Right renal pelvis (tissue), 4 donors: ENCODE results near the gene KCNN1. TPM values are rescaled to one million over a fixed set of nuclear protein-coding genes. Genes with fewer than 3 reads are reported as not detected.

ENCODE experiments used
- DNase-seq, 4 donors: peaks; one replicate each; pipeline ENCODE4 v3.0.0-alpha.2; 2013; ENCODE audit warnings: low read depth in 4 of 4, low spot score in 3 of 4, missing footprints in 1 of 4
- polyA plus RNA-seq, 4 donors: library from polyadenylated mRNA; unstranded; fragments of 120-200 nt; gene quantifications; one replicate each; pipeline ENCODE4 v1.2.1, GENCODE V29; 2013; ENCODE audit not compliant: insufficient read length in 4 of 4

The KCNN1 gene
- polyA plus RNA-seq, 4 donors = 4.4 to 7.3 (median 4.9) TPM

DNA sequence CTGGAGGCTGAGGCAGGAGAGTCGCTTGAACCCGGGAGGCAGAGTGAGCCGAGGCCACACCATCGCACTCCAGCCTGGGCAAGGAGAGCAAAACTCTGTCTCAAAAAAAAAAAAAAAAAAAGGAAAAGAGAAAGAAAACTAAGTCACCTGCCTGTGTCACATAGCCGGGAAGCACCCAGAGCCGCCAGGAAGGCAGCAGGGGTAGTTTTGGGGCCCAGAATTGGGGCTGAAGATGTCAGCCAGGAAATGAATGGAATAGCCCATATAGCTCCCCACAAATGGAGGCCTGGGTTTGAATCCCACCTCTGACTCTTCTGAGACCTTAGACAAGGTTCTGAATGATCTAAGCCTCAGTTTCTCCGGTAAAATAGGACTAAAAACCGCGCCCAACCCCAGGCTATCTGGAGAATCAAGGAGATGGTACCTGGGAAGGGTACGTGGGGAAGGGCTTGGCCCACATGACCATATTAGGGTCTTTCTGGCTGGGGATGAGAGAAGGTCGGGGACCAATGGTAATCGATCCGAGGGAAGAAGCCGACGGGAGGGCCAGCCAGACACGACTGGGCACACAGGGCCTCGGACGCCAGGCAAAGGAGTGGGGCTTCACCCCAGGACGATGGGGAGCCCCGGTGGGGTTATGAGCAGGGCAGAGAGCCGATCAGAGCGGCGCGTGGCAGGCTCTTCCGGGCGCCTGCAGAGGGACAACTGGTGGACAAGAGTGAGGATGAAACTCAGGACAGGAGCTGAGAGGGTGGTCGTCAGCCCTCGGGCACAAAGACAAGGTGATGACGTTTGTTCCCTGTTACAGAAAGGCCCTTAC lies 19.7 kb upstream of the KCNN1 start:
- no peak for DNase-seq

DNA sequence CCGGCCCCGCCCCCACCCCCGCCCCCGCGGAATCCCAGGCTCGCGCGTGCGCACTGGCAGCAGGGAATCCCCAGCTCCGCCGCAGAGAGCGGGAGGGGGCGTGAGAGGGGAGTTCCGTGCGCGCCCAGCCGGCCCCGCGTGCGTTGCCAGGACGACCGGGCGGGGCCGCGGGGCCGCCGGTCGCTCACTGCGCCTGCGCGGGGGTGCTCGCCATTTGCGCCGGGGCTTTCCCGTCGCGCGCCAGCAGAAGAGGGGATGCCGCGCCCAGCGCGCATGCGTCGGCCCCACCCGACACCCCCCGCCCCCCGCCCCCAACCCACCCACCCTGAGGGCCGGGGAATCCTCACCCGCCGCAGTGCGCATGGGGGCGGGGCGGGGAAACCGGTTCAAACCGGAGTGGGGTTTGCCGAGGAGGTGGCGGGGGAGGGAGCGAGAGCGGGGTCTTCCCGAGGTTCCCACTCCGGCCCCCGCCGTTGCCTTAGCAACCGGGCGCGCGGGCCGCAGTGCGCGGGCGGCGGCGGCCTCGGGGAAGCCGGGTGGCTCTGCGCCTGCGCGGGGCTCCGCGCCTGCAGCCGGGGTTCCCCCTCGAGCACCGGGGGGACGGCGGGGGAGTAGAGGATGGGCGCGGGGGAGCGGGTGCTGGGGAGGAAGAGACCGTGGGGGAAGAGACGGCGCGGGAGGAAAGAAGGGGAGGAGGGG lies 18.9 kb upstream of the KCNN1 start:
- peak; percentile 90 to 93 (median 92) for DNase-seq

DNA sequence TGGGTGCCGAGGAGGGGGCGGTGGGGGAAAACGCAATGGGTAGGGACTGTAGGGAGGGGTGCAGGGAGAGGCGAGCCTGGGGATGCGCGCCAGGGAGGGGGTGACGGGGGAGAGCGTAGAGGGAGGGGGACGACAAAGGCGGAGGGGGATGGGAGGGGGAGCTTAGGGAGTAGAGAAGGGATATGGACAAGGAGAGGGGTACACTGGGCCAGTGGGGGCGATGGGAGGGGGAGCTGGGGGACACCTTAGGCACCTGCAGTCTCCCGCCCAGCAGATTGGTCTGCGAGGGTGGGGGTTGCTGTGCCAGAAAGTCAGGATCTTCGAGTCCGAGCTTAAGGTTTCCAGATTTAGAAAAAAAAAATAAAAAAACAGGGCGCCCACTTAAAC lies 18.4 kb upstream of the KCNN1 start:
- no peak for DNase-seq

DNA sequence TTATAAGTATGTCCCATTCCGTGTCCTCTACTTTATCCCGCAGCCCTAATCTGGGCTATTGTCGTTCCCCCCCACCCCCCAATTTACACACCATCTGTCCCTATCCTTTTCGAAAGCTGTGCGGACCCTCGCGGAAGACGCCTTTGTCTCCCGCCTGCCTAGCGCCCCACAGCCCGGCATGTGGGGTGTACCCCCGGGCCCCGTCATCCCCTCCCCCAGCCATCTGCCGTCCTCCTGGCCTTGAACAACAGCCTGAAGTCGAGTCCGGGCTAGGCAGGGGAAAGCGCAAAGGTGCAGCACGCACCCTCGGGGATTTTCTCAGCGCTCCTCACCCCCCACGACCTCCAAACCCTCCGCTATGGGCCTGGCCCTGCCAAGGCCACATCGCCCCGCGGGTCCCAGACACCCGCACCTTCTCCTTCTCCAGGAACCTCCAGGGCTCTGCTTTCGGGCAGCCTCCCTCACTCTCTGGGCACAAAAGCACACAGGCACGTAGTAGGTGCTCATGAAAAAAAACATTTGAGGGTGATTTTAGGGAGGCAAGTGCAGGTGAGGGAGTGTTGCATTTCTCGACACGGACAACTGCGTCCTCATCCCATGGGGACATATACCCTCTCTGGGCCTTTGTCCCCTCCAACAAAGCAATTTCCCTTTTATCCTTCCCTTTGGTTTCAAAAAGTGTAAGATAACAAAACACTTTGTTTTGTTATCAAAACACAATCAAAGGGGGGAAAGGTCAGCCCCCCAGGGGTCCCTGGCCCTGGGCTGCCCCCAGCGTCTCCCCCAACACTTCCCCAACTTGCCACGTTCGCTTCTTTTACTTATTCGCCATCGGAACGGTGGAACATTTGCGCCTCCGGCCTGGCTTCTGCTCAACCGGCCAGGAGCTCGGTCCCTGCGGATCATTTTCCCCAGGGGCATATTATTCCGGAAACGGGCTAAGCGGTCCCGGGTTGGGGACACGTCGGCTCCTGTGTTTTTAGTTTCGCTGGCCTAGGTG lies 17.7 kb upstream of the KCNN1 start:
- no peak for DNase-seq

DNA sequence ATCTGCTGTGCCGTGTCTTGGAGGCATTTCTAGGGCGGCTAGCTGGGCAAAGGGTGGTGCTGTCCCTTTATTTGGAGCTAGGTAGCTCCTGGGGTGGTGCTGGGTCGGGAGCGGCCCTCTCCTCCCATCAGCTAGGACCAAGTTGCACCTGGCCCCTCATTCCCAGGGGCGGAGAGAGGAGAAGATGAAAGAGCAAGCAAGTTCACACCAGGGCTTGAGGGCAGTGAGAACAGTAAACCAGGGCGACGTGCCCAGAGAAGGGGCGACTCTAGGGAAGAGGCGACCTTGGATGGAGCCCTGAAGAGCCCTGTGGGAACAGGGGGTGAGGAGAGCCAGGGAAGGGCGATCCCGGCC lies 17.0 kb upstream of the KCNN1 start:
- no peak for DNase-seq

DNA sequence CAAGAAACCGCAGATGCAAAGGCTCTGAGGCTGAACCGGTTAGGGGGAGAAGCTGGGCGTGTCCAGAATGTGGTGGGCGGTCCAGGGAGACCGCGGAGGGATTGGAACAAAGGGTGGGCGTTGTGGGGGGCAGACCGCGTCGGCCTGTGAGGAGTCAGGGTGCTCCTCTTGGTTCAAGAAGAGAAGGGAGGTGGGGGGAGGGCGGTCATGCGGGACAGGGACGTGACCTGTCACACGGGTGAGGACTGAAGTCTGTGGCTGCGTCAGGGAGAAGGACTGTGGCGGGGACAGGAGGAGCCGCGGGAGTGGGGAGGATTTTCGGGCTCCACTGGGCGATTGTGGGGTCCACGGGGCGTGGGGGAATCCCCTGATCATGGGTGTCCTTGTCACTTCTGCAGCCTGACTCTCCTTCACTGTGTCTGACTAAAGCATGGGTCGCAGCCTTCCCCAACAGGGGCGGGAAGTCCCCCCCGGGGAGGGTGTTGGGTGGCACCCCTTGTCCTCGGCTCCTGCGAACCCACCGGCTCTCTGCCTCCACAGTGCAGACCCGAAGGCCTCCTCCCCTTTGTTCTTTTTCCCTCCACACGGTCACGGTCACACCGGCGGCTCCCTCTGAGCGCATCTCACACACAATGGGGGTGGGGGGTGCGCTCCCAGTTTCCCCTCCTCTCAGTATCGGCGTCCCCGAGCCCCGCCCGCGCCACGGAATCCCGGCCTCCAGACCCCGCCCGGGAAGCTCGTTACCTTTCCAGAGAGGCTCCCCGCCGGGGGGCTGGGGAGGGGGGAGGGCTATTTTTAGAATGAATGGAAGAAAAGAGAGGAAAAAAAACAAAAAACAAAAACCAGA lies 16.4 kb upstream of the KCNN1 start:
- DNase-seq = no peak

DNA sequence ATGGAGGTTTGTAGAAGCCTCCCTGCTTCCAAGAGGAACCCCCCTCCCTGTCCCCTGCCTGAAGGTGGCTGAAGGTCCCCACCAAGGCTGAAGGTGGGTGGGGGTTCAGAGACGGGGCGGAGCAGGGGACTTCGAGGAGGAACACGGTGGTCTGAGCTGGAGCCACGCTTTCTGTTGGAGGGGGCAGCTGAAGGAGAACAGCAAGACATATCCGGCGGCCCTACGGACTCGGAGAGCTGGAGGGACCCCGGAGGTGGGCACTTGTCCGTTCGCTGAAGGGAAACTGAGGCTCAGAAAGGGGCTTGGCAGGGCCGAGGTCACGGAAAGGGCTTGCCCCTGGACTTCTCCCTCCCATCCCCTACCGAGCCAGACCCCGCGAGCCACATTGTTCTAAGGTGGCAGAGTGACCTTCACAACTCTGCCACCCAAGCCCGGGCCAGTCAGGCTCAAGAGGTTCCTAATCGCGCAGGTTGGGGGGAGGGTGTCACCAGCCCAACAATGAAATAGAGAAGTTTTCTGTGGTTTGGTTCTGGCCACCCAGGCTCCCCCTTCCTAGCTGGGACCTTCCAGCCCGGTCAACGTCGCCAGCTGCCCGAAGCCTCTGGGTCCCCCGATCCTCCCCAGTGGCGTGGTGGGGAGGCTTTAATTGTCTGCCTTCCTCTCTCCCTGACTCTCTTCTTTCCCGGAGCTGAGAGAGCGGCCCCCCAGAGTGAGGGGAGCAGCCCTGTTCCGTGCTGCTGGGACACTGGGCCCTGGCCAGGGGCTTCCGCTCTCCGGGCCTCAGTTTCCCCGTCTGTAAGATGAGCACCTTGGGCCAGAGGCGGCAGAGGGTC lies 15.5 kb upstream of the KCNN1 start:
- DNase-seq = no peak

DNA sequence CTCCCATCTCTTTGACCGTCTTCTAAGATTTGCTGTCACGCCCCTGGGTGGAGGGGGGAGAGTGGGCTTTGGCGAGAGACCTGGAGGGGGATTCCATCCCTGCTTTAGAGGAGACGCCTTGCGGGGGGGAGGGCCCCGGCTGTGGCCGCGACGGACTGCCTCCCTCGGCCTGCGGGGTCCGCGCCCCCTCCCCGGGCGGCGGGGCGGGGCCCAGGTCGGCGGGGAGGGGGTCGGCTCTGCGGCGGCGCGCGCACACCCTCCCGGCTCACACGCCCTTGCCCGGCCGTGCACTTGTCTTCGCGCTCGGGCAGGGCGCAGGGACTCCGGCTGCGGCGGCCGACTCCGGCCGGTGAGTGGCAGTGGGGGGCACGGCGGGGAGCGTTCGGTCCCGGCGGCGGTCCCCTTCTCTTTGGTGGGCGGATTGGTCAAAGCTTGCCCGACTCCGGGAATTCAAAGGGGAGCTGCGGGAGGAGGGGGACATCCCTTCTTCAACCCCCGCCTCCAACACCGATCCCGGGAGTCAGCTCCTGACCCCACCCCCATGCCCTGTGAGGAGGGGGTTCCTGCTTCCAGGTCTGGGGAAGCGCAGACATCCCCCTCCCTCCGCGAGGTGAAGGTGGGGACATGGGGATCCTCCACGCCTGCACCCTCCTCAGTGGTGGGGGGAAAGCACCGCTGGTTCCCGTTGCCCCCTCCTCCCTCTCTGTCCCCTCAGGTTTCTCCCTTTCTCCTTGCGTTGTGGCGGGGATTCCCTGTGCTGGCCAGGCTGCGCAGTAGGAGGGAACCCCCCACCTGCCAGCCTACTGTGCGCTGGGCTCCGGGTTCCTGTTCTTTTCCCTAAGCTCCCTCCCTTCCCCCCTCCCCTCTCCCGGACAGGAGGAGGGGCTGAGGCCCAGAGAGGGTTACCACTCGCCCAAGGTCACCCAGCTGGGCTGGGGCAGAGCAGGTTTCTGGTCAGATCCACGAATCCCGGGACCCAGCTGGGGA lies 14.6 kb upstream of the KCNN1 start:
- no peak for DNase-seq

DNA sequence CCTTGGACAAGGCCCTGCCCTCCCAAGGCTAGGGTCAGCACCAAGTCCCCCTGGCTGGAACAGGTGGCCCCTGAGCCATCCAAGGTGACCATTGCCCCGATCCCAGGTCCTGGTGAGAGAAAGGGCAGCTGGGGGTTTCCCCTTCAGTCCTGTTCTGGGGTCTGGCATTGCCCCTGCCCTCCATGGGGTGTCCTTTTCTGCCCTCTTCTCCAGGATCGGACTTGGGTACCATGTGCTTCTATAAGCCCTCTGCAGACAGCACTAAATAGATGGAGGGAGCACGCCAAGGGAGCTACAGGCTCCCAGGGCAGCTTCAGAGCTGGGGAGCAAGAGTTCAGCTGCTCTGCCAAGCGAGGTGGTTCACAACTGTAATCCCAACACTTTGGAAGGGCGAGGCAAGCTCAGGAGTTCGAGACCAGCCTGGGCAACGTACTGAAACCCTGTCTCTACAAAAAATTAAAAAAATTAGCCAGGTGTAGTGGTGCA lies 13.5 kb upstream of the KCNN1 start:
- no peak for DNase-seq

DNA sequence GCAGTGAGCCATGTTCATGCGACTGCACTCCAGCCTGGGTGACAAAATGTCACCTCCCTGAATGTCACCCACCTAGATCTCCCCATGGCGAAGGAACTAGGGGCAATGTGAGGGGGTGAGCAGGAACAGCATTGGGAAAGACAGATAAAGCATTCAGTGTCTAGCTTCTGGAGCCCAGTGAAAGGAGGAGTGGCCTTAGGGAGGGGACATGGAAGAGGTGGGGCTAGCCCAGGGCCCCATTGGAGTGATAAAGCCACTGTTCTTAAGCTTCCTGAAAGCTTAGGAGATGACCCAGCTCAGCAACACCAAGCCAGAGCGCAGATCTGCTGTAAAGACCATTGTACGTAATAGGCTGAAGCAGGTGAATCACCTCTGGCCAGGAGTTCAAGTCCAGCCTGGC lies 13.0 kb upstream of the KCNN1 start:
- DNase-seq = no peak

DNA sequence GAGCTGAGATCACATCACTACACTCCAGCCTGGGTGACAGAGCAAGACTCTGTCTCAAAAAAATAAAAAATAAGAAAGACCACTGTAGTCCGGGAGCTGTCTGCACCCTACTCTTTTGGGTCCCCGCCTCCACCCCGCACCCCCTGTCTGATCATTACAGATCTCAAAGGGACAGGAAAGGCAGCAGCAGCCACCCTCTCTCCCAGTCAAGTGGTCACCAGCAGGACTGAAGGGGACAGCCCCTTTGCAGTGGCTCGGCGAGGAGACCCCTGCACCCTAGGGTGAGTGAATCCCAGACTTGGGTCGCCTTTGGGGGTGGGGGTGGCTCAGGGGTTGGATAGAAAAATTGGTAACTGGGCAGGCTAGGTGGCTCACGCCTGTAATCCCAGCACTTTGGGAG lies 12.5 kb upstream of the KCNN1 start:
- no peak for DNase-seq

DNA sequence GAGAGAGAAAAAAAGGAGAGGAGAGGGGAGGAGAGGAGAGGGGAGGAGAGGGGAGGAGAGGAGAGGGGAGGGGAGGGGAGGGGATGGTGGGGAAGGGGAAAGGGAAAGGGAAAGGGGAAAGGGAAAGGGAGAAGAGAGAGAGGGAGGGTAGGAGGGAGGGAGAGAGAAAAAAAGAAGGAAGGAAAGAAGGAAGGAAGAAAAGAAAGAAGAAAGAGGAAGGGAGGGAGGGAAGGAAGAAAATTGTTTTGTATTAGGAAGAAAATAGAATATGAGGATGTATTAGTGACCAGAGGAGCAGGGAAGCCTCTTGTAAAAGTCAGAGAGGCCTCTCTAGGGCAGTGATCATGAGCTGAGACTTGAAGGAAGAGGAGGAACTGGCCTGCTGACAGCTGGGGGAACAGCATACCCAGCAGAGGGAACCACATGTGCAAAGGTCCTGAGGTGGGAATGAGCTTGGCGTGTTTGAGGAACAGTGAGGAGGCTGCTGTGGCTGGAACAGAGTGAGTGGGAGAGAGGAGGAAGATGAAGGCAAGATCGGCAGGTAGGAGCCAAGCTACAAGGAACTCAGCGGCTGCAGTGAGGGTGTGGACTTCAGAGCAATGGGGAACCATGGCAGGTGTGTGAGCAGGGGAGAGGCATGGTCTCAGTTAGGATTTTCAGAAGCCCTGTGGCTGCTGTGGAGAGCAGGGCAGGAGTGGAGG lies 9.6 kb upstream of the KCNN1 start:
- DNase-seq = no peak

DNA sequence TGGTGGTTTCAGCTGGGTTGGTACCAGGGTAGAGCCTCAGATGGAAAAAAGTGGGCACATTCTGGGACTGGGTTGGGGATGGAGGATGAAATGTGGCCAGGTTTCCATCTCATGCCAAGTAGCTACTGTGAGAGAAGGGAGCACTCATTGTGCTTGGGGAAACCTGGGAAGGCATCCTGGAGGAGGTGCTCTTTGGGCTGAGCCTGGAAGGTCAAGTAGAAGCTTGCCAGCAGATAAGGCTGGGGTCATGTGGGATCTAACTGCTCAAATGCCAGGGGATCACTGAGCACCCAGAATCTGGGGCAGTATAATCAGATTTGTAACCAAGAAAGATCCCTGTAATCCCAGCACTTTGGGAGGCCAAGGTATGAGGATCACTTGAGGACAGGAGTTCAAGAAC lies 9.0 kb upstream of the KCNN1 start:
- DNase-seq = no peak

DNA sequence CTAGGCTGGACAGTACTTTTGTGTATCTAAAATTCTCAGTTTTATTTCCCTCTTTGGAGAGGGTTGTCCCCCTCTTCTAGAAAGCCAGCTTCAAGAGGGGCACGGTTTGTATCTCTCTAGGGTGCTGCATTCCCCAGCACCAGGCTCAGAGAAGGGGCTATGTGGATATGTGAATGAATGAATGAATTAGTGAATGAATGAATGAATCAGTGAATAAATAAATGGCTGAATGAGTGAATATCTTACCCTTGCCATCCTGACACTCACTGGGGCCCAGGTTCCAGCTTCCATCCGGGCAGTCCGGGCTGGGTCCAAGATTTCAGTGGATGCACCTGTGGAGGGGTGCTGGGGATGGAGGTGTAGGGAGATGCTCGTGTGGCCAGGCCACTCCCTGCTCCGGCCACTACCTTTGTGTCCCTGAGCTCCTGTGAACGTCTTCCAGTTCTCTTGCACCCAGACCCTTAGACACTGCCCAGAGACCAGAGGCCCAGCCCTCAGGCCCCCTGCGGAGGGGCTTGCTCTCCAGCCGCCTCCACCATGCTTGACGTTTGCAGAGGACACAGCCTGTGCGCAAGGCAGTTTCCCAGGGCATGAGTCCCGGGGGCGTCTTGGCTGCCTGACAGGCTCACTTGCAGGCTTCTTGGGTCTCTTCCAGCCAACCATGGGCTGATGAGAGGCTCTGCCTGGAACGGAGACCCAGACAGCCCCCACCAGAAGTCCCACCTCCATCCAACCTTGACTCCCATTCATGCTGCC lies 2.8 kb upstream of the KCNN1 start:
- DNase-seq = no peak

DNA sequence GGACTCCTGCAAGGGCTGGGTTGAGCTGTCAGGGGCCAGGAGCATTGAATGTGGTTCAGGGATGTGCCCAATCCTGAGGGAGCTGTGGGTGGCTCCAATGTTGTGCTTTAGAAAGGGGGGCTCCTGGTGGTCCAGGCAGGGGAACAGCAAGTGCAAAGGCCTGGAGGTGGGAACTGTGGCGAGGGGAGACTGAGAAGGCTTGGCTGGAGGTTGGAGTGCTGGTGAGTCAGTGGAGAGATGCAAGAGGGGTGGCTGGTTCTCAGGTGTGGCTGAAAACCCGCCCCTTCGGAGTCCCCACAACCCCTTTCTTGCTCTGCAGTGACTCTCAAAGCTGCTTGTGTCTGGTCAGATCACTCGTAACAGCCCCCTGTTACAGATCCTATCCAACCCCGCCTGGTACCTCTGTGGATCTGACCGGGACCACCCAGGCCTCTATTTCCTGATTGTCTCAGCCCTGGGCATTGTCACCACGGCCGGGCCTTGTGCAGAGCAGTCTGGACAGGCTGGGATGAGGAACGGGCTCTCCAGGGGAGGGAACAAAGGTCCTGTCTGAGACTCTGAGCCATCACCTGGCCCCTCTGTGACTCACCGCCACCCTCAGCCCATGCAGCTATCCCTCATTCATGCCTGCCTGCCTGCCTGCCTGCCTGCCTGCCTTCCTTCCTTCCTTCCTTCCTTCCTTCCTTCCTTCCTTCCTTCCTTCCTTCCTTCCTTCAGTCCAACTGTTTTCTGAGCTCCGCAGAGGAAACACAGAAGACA lies 1.4 kb upstream of the KCNN1 start:
- DNase-seq = no peak

DNA sequence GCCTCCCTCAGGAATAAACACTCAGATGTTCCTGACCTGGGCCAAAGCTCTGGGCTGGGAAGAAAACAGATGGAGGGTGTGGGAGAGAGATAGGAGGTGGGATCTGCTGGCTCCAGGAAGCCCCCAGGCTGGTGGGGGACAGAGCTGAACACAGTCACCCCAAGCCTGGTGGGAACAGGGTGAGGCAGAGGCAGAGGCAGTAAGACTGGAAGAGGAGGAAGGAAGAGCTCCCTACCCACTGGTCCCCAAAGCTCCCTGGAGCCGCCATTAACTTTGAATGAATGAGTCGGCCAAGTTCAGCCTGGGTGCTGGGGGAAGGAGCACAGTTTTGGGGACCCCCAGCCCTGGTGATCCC lies 801 bp upstream of the KCNN1 start:
- no peak for DNase-seq
